NCI-H2196 (cell line): ENCODE results near the gene ARSB.
"Not testable (repeated sequence)": the region's sequence is repeated elsewhere in the genome, so short reads cannot be mapped to it uniquely, and the experiment has no call there.

Source experiments
- DNase-seq: peaks from one replicate; lab custom pipeline; 2025; ENCODE audit not compliant: unreplicated experiment; lab: John Stamatoyannopoulos, UW

The ARSB gene

DNA sequence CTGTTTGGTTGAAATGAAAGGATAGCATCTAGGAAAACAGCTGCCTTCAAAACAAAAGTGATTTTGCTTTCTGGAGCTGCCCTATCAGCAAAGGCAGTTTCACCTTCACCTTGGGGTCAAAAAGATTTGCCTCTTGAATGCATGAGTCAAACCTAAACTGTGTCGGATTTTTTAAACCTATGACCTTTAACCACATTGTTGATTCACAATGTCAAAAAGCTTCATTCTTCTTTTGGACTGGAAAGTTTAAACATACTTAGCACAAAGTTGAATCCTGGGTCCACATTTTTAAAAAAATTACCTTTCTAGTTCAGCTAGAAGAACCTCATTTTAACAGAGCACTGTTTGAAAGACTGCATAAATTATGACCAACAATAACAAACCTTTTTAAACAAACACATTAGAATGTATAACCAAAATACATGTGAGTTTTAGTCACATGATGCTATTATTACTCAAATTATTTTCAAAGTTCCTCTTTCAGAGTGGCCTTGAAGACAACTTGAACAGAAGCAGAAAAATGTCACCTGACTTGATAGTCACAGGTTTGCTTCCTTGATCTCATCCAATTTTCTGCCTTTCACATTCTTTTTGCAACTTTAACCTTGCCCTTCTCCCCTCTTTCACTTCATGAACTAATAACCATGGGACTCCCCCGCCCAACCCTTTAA, 226.8 kb downstream of the ARSB start:
- DNase-seq, result no peak

DNA sequence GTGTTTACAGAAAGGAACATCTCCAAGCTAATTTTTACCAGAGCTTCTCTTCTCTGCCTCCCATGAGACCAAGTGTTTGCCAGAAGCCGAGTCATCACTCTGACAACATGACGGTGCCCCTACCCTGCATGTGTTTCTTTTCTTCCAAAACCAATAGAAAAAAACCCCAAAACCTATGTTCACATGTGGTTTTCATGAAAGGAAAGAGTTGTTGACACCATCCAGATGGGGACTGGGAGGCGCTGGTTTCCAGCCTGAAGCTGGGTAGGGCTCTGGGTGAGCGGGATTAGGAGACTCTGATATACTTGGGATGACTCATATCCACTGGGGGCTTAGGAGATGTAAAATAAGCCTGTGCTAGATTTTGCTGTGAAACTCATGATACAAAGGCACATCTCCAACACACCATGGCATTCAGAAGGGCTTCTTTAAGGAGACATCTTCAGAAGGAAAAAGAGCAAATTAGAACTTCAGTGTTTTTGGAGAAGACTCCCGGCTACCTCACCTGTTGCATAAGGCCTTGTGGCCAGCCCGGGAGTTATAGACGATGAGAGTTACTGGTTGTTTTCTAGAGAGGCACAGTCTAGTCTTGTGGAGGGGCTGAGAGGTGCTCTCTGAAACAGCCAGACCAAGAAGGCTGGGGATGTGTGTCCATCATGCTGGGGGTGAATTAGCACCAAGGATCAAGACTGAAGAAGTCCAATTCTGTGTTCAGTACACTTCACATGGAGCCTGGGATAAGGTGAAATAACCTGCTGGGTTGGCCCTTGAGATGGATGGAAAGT, 227.6 kb downstream of the ARSB start:
- DNase-seq, result no peak

DNA sequence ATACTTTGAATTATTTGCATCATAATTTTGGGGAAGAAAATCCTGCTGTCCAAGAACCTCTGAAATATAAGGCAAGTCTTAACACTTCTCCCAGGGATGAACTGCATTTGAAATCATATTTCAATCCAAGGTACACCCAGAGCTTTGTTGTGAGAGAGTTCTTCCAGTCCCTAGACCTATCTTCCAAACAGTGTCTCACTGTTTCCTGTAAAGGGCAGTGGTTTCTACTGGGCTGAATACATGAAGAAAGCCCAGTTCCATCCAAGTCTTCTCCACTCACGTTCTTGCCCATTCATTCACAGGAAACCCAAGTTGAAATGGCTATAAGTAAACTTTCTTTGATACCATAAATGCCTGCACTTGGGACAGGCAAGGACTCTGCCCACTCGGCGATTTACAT, 228.3 kb downstream of the ARSB start:
- DNase-seq, result no peak

DNA sequence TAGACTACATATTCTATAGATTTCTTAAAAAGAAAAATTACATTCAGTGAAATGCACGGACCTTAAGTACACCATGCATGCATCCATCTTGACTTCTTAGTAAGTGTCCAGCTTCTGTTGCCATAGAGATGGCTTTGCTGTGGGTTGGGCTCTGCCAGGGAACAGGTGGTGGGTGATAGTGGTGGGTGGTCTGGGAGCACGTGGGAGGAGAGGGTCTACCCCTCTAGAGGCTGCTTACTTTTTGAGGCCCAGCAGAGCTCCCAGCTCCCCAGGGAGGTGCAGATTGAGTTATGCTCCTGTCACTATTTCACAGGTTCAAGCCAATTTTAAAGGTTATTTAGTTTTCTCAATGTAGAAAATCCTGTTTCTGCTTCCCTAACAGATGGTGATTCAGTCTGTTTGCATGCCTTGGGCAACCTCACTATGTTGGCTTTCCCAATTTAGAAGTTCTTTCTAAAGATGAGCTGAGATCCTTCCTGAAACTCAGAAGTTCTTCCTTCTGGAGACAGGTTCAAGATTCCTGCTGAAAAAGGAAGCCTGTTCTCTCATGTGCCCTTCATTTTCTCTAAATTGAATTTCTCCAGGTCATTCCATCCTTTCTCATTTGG, 229.2 kb downstream of the ARSB start:
- no peak for DNase-seq

DNA sequence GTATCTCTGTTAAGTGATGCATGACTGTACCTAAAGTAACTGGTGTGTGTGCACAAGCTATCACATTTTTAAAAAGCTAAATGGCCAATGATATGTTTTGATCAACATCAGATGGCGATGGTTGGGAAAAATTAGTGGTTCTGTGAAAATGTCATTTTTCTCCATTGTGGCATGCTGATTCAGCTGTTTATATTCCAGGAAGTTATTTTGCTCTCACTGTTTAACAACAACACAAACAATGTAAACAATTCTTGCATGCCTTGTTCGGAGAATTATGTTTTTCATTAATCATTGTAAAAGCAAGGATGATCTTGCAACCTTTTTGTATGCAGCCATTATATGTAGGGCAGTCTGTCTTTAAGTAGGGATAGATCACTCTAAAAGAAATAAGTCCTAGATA, 230.5 kb downstream of the ARSB start:
- no peak for DNase-seq

DNA sequence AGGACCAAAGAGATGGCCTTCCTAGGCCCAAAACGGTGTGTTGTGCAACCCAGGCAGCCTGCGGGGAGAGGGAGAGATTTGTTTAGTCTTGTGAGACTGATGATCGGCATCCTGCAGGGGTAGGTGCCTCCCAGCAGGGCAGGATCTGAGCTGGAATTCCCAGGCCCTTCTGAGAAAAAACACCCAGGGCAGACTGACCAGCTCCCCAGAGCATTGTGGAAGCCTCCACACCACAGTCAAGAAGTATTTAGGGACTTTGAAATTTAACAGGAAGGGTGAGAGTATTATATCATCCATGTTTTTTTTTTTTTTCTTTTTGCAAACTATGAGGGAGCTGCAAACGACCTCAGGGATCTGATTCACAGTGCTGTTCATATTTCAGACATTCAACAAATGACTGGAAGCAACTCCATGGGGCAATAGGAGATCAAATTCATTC, 232.0 kb downstream of the ARSB start:
- no peak for DNase-seq

DNA sequence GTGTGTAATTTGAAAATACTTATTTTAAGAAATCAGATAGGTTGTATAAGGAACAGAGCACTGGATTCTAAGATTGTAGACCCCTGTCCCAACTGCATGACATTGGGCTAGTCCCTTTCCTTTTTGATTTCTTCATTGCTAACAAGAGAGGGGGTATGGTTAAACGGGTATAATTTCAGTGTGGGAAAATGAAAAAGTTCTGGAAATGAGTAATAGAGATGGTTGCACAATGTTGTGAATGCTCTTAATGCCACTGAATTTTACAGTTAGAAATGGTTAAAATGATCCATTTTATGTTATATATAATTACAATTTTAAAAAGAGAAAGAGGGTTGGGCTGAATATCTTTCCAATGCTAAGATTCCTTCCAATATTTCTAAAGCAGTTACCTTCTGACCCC, 233.2 kb downstream of the ARSB start:
- DNase-seq, result no peak

DNA sequence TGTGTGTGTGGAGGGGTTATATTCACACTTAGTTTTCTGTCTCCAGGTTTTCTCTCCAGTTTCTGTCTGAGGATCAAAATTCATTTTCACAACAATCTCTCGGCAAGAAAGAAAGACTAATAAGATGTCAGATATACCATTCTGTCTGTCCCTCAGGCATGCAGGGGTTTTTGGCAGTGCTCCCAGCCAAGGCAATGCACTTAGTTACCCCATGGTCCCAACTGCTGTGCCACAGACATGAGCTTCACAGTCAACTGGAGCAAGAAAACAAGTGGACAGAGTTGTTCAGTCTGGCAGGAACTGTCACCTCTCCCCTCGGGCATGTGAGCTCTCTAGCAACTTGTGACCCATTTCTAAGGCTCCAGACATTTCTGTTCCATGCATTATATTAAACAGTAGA, 234.8 kb downstream of the ARSB start:
- no peak for DNase-seq

DNA sequence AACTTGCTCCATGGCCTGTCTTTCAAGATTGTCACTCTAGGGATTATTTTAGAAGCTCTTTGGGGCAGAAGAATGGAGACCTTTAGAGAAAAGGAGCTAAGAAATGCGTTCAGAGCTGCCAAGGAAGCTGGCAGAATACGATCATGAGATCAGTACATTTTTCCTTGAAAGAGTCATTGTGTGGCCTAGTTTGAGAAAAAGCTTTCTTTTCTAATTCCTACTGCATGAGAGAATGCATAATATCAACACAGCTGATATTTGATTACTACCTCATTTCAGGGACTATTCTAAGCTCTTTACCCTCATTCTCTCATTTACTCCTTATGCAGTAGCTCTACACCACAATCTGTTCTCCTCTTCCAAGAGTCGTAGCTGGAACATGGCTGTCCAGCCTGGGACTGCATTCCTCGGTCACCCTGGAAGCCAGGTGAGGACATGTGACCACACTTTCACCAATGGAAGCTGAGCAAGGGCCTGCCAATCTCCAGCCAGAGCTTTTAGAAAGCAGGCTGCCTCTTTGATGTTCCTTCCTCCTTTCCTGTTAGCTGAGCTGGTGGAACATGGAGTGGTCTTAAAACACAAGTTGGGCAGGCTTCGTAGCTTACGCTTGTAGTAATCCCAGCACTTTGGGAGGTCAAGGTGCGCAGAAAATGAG, 237.3 kb downstream of the ARSB start:
- no peak for DNase-seq

DNA sequence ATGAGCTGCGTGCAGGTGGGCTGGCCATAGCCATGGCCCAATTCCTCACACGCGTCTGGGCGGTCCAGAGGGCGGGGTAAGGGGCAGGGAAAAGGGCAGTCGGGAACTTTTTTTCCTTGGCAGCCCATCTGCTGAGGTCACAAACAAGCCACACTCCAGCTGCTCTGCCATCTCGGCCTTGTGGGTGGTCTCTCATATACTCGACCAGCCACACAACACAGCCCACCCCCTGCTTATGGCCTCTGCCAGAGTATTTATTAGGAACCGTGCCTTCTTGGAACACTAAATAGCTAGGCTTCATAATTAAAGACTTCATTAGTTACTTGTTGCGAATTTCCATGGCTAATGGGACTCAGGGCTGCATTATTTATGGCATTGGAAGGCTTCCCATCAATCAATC, 238.1 kb downstream of the ARSB start:
- no peak for DNase-seq

DNA sequence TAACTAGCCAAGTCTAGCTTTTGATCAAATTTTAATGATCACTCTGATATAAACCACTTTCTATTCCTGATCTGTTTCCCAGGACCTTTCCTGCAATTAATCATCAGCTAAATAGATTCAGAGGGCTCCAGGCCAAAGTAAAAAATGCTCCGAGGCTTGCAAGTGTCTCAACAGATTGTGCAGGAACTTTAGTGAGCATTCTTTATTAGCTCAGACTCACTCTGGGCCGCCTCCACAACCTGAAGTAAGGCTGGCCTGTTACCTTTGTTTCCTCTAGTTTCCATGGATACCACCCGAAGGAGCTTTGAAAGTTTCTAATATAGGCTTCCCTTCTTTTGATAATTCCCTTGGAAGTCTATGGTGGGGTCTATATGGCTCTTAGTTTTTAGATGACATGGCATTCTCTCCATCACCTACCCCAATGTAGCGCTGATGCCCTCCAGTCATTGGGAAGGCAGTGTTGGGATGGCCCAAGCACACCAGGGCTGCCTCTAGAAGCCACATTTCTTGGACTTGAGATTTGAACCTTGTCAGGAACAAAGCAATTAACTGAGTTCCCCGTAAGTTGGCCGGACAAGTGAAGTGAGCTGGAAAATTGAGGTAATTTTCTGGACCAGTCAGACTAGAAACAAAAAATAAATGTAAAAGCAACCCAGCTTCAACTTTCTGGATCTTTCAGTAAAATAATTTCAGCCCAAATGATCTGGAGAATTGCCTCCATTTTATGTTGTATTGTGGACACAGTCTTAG, 238.9 kb downstream of the ARSB start:
- DNase-seq, result no peak

DNA sequence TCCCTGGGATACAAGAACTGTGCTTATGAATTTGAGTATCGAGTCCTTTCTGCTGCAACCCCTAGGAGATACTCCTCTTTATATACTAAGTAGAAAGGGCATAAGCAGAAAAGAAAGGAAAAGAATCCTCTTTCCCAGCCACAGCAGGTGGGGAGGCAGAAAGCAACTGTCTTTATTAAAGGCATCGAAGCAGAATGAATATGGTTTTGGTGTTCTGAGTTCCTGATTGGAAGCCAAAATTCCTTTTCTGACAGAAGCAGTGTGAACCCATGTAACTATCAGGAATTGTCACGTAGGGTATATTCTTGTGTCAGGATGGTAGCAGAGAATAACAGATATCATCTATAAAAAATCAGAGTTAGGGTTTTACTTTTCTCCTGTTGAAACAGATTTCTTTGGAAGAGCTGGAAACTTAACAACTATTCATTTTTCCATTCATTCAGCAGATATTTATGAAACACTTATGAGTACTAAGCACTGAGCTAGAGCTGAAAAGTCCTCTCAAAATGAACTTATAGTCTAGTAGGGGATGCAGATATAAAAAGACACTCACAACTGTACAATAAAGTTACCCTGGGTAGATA, 240.1 kb downstream of the ARSB start:
- no peak for DNase-seq

DNA sequence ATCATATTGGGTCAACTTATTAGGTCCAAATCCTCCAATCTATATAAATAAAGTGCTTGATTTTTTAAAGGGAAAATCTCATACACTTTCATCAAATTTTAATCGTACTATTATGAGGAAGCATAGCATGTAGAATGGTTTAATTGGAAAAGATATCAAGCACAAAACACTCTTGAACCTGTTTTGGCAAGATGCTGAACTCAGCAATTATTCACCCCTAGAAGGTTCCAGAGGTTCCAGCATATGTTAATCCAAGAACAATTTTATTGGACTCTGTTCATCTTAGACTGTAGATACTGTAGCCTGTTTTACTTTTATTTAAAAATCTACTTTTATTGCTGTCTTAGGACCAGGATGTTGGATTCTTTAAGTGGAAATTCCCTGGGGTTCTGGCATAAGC, 244.1 kb downstream of the ARSB start:
- no peak for DNase-seq

DNA sequence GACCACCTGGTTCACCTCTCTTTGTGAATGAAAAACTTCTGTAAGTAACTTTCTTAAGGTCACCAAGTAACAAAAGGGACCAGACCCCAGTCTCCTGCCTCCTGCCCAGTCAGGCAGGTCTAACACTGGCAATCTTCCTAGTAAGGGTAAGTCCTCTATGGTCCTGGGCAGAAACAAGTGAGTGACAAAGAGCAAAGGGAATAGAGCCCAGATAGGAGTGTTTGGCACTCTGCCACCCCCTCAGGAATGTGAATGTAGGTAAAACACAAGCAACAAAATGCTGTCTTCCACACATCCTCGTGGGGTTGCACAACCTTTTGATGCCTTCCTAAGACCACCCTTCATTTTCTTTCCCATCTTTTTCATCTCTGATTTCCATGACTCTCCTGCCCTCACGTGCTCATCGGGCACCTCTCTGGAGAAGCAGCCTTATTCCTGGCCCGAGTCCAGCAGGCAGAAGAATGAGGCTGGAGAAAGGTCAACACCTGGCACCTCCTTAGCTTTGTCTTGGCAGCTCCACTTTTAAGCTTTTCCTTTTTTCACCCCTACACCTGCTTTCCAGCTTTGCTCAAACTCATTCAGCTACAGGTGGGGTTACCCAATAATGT, 246.3 kb downstream of the ARSB start:
- no peak for DNase-seq

DNA sequence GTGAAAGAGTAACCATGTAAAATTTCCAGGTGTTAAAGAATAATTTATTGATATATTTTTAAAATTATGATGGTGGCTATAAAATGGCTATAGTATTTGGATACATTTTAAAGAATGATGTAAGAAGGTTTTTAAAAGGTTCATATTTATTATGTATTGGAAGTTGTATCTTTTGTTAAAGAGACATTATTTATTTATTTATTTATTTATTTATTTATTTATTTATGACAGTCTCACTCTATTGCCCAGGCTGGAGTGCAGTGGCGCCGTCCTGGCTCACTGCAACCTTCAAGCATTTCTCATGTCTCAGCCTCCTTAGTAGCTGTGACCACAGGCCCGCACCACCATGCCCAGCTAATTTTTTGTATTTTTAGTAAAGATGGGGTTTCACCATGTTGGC, 247.0 kb downstream of the ARSB start:
- DNase-seq, result no peak

DNA sequence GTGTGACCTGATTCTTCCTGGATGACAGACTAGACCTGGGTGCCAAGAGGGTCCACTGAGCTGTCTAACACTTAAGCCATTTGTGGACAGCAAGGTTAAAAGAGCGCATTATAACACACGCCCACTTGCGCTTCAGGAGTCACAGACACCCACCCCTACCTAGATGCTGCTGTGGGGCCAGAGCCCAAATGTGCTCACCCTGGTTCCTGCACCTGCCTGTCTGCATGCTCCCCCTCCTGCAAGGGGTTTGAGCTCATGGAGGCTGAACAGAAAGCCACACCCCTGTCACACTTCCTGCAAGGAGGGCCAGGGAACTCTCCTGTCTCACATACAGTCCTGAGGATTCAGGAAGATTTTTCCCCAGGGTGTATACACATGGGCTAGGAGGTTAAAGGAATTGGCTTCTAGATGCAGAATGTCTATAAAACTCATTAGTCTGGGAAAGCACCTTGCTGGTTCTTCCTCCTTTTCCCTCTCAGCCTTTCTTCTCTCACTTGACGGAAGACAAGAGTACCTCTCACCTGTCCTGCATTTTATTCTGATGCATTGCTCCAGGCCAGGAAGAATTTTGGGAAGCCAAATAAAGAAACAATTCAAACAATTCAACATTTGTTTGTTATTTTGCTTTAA, 249.2 kb downstream of the ARSB start:
- DNase-seq, result no peak

DNA sequence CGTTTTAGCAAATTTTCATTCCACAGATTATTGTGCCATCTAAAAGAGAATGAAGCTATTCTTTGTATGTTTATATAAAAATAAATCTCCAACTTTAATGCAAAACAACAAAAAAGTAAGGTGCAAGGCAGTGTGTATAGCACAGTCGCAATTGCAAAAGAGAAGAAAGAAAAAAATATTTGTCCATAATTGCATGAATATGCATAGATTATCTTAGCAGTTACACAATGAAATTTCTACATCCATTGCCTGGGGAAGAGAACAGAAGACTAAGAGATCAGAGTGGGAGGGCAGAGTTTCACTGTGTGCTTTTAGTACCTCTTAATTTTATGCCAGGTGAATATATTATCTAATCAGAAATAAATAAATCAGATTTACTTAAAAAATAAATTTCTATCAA, 250.2 kb downstream of the ARSB start:
- no peak for DNase-seq

DNA sequence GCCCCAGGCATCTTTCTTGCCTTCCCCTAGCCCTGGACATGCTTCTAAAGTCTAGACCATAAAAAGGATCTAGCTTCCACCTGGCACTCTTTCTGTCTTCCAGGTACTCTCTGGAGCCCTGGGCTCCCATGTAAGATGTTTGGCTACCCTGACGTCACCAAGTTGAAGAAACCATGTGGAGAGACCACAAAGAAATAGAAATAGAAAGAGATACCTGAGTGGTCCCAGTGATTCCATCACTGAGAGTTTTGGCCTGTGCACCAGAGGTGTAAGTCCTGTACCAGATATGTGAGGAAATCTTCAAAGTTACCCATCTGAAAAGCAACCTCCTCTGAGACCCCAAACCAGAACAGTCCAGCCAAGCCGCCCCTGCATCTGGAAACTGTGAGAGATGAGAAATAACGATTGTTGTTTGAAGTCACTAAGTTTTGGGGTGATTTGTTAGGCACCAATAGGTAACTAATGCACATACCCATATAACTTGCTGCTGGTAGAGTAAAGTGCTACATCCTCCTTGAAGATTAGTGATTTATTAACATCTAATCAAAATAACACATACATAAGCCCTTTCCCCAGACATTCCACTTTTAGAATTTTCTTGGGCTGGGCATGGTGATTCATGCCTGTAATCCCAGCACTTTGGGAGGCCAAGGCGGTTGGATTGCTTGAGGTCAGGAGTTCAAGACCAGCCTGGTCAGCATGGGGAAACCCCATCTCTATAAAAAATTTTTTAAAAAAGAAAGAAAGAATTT, 250.8 kb downstream of the ARSB start:
- DNase-seq, result no peak

DNA sequence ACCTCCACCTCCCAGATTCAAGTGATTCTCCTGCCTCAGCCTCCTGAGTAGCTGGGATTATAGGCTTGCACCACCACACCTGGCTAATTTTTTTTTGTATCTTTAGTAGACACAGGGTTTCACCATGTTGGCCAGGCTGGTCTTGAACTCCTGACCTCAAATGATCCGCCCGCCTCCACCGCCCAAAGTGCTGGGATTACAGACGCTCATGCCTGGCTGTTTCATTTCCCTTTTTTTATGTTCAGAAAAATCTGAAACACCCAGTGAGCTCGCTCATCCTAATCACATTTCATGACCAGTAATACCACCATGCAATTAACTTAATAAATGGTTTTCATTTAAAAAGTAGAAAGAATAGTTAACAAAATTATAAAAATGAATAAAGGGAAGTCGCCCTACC, 252.4 kb downstream of the ARSB start:
- DNase-seq, result not testable (repeated sequence)
